MCF 10A (cell line): ENCODE measurements around the gene ATAD1. TPM values are rescaled to one million over a fixed set of nuclear protein-coding genes. Genes with fewer than 3 reads are reported as not detected.

Experiments used
- BruUV-seq: library from RNA; stranded (reverse); fragments of 400-500 nt; replicated peaks from 2 replicates; lab custom pipeline; 2021; lab: Mats Ljungman, UMichigan
- CTCF ChIA-PET: fragments of 300-600 bp; sonication (Branson Sonifier 250); formaldehyde crosslinking; extraction: SDS; loops from one replicate; lab custom pipeline; 2021; ENCODE audit warnings: antibody characterized with exemption, inconsistent platforms; lab: Yijun Ruan, JAX
- POLR2A ChIA-PET: fragments of 300-600, 350-650 bp; sonication (Branson Sonifier 250); formaldehyde crosslinking; extraction: SDS; loops from one replicate; lab custom pipeline; 2020; ENCODE audit warnings: antibody characterized with exemption, inconsistent platforms; lab: Yijun Ruan, JAX
- DNase-seq: peaks from one replicate; pipeline ENCODE4 v3.0.0-alpha.2; 2018; ENCODE audit not compliant: unreplicated experiment
- H3K27ac Mint-ChIP-seq: one replicate; pipeline ENCODE4 v1.8.0; 2022; ENCODE audit warnings: mild to moderate bottlenecking, low read depth, mixed read lengths; ENCODE audit not compliant: unreplicated experiment
- H3K27me3 Mint-ChIP-seq: one replicate; pipeline ENCODE4 v1.8.0; 2022; ENCODE audit warnings: mixed read lengths; ENCODE audit not compliant: insufficient read depth, unreplicated experiment
- H3K36me3 Mint-ChIP-seq: one replicate; pipeline ENCODE4 v1.8.0; 2022; ENCODE audit warnings: mild to moderate bottlenecking, moderate library complexity, mixed read lengths; ENCODE audit not compliant: insufficient read depth, unreplicated experiment
- H3K4me1 Mint-ChIP-seq: one replicate; pipeline ENCODE4 v1.8.0; 2022; ENCODE audit warnings: mixed read lengths; ENCODE audit not compliant: insufficient read depth, unreplicated experiment
- H3K4me3 Mint-ChIP-seq: one replicate; pipeline ENCODE4 v1.8.0; 2022; ENCODE audit warnings: mild to moderate bottlenecking, moderate library complexity, mixed read lengths; ENCODE audit not compliant: unreplicated experiment
- H3K9me3 Mint-ChIP-seq: one replicate; pipeline ENCODE4 v1.8.0; 2022; ENCODE audit warnings: mixed read lengths; ENCODE audit not compliant: unreplicated experiment
- intact Hi-C: fragments of 100-400 bp; cut with micrococcal nuclease; formaldehyde crosslinking; loops from 2 replicates; pipeline ENCODE4 v1.14.1; 2022
- total RNA-seq: library from RNA; stranded (reverse); gene quantifications from 2 replicates; pipeline ENCODE4 v1.2.3, GENCODE V29; 2022
- TF ChIP-seq, protein P1 (sequence below): fragments of 200-600 bp; IDR thresholded peaks from one replicate; pipeline ENCODE4 v1.8.0; 2022; ENCODE audit warnings: antibody characterized with exemption, mild to moderate bottlenecking; ENCODE audit not compliant: unreplicated experiment

The ATAD1 gene
- total RNA-seq, 1 experiment from 2014 or later: 75.2 TPM

DNA sequence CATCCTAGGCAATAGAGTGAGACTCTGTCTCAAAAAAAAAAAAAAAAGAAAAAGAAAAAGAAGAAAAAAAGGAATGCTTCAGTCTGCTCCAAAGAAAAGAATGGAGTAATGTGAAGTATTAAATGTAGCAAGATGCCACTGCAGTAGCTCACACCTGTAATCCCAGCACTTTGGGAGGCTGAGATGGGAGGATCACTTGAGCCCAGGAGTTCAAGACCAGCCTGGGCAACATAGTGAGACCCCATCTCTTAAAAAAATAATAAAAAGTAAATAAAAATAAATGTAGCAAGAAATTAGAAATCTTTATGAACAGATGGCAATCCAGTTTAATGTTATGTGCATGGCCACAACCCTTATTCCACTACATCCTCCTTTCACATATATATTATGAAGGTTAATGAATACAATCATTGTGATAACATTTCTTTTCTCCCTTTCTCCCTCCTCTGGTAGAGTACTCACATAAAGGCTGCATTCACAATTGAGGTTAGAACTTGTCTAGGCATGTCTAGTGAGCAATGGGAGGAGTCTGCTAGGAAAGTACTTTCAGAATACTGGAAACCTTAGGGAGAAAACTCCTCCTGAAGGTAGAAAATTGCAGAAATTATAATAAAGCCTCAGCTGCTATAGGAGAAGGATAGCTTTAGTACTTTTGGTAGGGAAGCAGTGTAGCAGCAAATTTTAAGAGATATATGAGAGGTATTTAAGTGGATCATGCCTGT is 24.9 kb upstream of the ATAD1 start:
- H3K27ac Mint-ChIP-seq: peak overlapping the region; percentile 95
- TF ChIP-seq, protein P1, sequence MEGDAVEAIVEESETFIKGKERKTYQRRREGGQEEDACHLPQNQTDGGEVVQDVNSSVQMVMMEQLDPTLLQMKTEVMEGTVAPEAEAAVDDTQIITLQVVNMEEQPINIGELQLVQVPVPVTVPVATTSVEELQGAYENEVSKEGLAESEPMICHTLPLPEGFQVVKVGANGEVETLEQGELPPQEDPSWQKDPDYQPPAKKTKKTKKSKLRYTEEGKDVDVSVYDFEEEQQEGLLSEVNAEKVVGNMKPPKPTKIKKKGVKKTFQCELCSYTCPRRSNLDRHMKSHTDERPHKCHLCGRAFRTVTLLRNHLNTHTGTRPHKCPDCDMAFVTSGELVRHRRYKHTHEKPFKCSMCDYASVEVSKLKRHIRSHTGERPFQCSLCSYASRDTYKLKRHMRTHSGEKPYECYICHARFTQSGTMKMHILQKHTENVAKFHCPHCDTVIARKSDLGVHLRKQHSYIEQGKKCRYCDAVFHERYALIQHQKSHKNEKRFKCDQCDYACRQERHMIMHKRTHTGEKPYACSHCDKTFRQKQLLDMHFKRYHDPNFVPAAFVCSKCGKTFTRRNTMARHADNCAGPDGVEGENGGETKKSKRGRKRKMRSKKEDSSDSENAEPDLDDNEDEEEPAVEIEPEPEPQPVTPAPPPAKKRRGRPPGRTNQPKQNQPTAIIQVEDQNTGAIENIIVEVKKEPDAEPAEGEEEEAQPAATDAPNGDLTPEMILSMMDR: no peak
- no peaks in the 10 kb centered on the region for H3K27me3 Mint-ChIP-seq
- DNase-seq: peak; percentile 81
- intact Hi-C loops: loop anchor here (1.0 kb wide), 1 partner anchor 25 kb away; the partner anchor contains the start of gene ATAD1
- no peaks in the 10 kb centered on the region for H3K9me3 Mint-ChIP-seq
- ChIA-PET CTCF (interaction anchor here (0.8 to 1.2 kb wide), 3 partner anchors 9 to 23 kb away, joined by 3 to 5 read pairs (median 3); partner anchors contain the start of genes KLLN and PTEN), POLR2A (interaction anchor here (0.6 to 14.7 kb wide), 13 partner anchors 9 to 1282 kb away, joined by 3 to 186 read pairs (median 5); partner anchors contain the start of genes ATAD1, KLLN and PTEN)
- H3K36me3 Mint-ChIP-seq: no peaks in the 10 kb centered on the region
- H3K4me1 Mint-ChIP-seq: peaks cover 28% of the 10 kb centered on the region
- peak overlapping the region; percentile 66 for H3K4me3 Mint-ChIP-seq
- BruUV-seq: TSS peak; percentile 97

DNA sequence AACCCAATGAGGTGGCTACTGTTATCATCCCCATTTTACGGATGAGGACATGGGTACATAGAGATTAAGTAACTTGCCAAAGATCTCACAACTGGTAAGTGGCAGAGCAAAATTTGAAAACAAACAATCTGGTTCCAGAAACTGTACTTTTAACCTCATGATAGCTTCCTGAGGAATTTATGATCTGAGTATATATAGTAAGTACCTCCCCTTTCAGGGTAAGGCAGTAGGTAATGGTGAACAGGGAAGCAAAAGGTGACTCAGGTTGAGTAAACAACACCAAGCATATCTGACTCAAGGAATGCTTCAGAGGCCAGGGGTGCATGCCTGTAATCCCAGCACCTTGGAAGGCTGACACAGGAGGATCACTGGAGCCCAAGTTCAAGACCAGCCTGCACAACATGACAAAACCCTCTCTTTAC is 24.2 kb upstream of the ATAD1 start:
- H3K27ac Mint-ChIP-seq: peak overlapping the region; percentile 95
- CTCF ChIA-PET: interaction anchor here (0.6 to 1.9 kb wide), 7 partner anchors 8 to 1258 kb away, joined by 3 to 14 read pairs (median 3); partner anchors contain the start of gene ATAD1

DNA sequence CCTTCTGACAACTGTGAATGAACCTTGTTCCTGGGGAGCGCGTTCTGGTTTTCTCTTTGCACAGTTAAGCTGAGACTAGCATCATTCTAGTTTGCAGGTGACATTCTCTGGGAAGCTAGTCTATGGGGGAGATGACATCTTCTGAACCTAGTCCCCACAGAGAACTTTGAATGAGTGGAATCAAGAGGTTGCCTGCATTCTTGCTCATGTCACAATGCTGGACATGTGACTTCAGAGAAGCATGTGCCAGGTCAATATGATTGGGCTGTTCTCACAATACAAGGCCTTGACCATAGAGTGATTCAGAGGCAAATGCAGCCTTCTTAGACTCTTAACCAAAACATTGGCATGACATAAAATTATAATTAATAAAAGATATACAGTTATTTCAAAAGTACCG is 23.2 kb upstream of the ATAD1 start:
- peaks cover 14% of the 10 kb centered on the region for H3K27me3 Mint-ChIP-seq
- H3K9me3 Mint-ChIP-seq: no peaks in the 10 kb centered on the region
- no TSS peak for BruUV-seq
- no peak for DNase-seq
- H3K4me1 Mint-ChIP-seq: peaks cover 25% of the 10 kb centered on the region
- no peaks in the 10 kb centered on the region for H3K36me3 Mint-ChIP-seq
- ChIA-PET POLR2A (interaction anchor here (0.7 to 14.7 kb wide), 8 partner anchors 10 to 39 kb away, joined by 3 to 186 read pairs (median 8); partner anchors contain the start of genes ATAD1, KLLN and PTEN), CTCF (interaction anchor here (0.6 to 1.9 kb wide), 5 partner anchors 9 to 547 kb away, joined by 3 to 14 read pairs (median 5); partner anchors contain the start of gene ATAD1)
- no peak overlapping the region for H3K4me3 Mint-ChIP-seq
- intact Hi-C loops: no loop called here
- TF ChIP-seq, protein P1: no peak
- H3K27ac Mint-ChIP-seq: no peak overlapping the region

More for the DNA sequence above, 24.2 kb upstream of the ATAD1 start:
- H3K36me3 Mint-ChIP-seq: no peaks in the 10 kb centered on the region
- intact Hi-C loops: no loop called here
- POLR2A ChIA-PET: interaction anchor here (0.6 to 14.7 kb wide), 15 partner anchors 9 to 1283 kb away, joined by 3 to 186 read pairs (median 5); partner anchors contain the start of genes ATAD1, KLLN and PTEN
- peak overlapping the region; percentile 66 for H3K4me3 Mint-ChIP-seq
- H3K9me3 Mint-ChIP-seq: no peaks in the 10 kb centered on the region
- TF ChIP-seq, protein P1: no peak
- H3K4me1 Mint-ChIP-seq: peaks cover 28% of the 10 kb centered on the region
- BruUV-seq: no TSS peak
- DNase-seq: peak; percentile 89
- peaks cover 4% of the 10 kb centered on the region for H3K27me3 Mint-ChIP-seq

DNA sequence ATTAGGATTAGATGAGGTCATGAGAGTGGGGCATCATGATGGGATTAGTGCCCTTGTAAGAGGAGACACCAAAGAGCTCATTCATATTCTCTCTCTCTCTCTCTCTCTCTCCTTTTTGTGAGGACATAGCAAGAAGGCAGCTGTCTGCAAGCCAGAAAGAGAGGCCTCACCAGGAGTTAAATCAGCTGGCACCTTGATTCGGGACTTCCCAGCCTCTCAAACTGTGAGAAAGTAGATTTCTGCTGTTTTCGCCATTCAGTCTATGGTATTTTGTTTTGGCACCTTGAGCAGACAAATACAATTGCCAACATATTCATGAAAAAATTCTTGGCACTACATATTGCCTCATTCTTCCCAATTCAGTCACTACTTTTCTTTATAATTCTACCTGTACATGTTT is 20.6 kb upstream of the ATAD1 start:
- Mint-ChIP-seq H3K27ac (no peak overlapping the region), H3K4me1 (peaks cover 17% of the 10 kb centered on the region), H3K4me3 (no peak overlapping the region), H3K9me3 (no peaks in the 10 kb centered on the region), H3K36me3 (no peaks in the 10 kb centered on the region), H3K27me3 (peaks cover 20% of the 10 kb centered on the region)
- POLR2A ChIA-PET: interaction anchor here (0.7 to 14.7 kb wide), 4 partner anchors 8 to 24 kb away, joined by 3 to 186 read pairs (median 36); partner anchors contain the start of genes ATAD1, KLLN and PTEN
- TF ChIP-seq, protein P1: no peak
- CTCF ChIA-PET: interaction anchor here (0.6 to 2.4 kb wide), 5 partner anchors 9 to 551 kb away, joined by 3 to 7 read pairs (median 3); no protein-coding TSS in a partner anchor
- BruUV-seq: no TSS peak
- intact Hi-C loops: no loop called here
- no peak for DNase-seq
